Measurements from ENCODE around the gene INAVA. TPM values are rescaled to one million over a fixed set of nuclear protein-coding genes. Genes with fewer than 3 reads are reported as not detected.

Gene INAVA
- total RNA-seq, 1 experiment from 2014 or later: 36.8 TPM

- no CpG with 5 or more reads among the region's 15 CpGs for WGBS (ENCODE audit: extremely low coverage, insufficient read length, low lambda C conversion rate)
- H3K56ac ChIP-seq (ENCODE audit: insufficient read length, low read depth, low read length): no peak overlapping the region
- no peaks in the 10 kb centered on the region for H4K20me1 ChIP-seq (ENCODE audit: control insufficient read depth, insufficient read depth, insufficient read length)
- H3K18ac ChIP-seq (ENCODE audit: insufficient read length, low read depth, low read length): no peak overlapping the region
- Mint-ChIP-seq H3K27me3 (ENCODE audit: low read depth) (no peaks in the 10 kb centered on the region; the same call in none of the 2 replicates), H3K4me3 (peak overlapping the region; percentile 86 to 95; a peak in 4 of 5 replicates), H3K36me3 (ENCODE audit: insufficient read depth in 1 of 3, low read depth in 3 of 3) (no peaks in the 10 kb centered on the region), H3K27ac (no peak overlapping the region), H3K4me1 (peaks cover 54 to 62% of the 10 kb centered on the region in 2 experiments), H3K9me3 (no peaks in the 10 kb centered on the region)
- H2BK5ac ChIP-seq (ENCODE audit: insufficient read length, low read length): no peak overlapping the region
- no peak overlapping the region for H2BK120ac ChIP-seq (ENCODE audit: low read depth, low read length, poor library complexity, severe bottlenecking)
- no peak for DNase-seq
- H2AFZ ChIP-seq (ENCODE audit: low read length): no peak overlapping the region
- TF ChIP-seq, protein P1, sequence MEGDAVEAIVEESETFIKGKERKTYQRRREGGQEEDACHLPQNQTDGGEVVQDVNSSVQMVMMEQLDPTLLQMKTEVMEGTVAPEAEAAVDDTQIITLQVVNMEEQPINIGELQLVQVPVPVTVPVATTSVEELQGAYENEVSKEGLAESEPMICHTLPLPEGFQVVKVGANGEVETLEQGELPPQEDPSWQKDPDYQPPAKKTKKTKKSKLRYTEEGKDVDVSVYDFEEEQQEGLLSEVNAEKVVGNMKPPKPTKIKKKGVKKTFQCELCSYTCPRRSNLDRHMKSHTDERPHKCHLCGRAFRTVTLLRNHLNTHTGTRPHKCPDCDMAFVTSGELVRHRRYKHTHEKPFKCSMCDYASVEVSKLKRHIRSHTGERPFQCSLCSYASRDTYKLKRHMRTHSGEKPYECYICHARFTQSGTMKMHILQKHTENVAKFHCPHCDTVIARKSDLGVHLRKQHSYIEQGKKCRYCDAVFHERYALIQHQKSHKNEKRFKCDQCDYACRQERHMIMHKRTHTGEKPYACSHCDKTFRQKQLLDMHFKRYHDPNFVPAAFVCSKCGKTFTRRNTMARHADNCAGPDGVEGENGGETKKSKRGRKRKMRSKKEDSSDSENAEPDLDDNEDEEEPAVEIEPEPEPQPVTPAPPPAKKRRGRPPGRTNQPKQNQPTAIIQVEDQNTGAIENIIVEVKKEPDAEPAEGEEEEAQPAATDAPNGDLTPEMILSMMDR (conservative IDR thresholded peaks at IDR 0.05): no peak
- no peak overlapping the region for H2BK20ac ChIP-seq (ENCODE audit: low read depth, low read length, poor library complexity, severe bottlenecking)
- no peak overlapping the region for H3K9ac ChIP-seq (ENCODE audit: extremely low read depth, insufficient read length, low read length)
- H2AK5ac ChIP-seq (ENCODE audit: insufficient read length, low read length): no peak overlapping the region
- H2BK15ac ChIP-seq (ENCODE audit: low read depth, low read length): no peak overlapping the region
- no peaks in the 10 kb centered on the region for H3K27me3 ChIP-seq (ENCODE audit: insufficient read depth, low read length)
- H3K23me2 ChIP-seq (ENCODE audit: insufficient read length, low read depth, low read length, poor library complexity, severe bottlenecking): peaks cover 25% of the 10 kb centered on the region
- H2BK12ac ChIP-seq (ENCODE audit: insufficient read length, low read depth, low read length): no peak overlapping the region
- no peak overlapping the region for H4K8ac ChIP-seq (replicated peaks; ENCODE audit: insufficient read length, low read depth, low read length)
- H3T11ph ChIP-seq (ENCODE audit: low read length): no peak overlapping the region
- no peak overlapping the region for H3K14ac ChIP-seq (ENCODE audit: insufficient read depth, low read length)
- H4K91ac ChIP-seq (ENCODE audit: insufficient read length, low read depth, low read length): no peak overlapping the region
- no peak overlapping the region for H3K4ac ChIP-seq (ENCODE audit: low read depth, low read length)
- H3K4me1 ChIP-seq (ENCODE audit: insufficient read depth, low read length): peaks cover 21% of the 10 kb centered on the region
- H3K9me3 ChIP-seq (ENCODE audit: control insufficient read depth, low read depth, low read length): no peaks in the 10 kb centered on the region
- H3K4me2 ChIP-seq (ENCODE audit: insufficient read depth, insufficient read length, low read length): no peak overlapping the region
- no peak overlapping the region for H3K23ac ChIP-seq (ENCODE audit: insufficient read length, low read depth, low read length)
- no peak overlapping the region for H4K5ac ChIP-seq (ENCODE audit: insufficient read length, low read depth, low read length)
- H3K79me2 ChIP-seq (ENCODE audit: insufficient read depth, low read length): peaks cover 12% of the 10 kb centered on the region; the same call in 1 of the 2 replicates
- H3K79me1 ChIP-seq (ENCODE audit: insufficient read depth, low read depth, low read length, poor library complexity, severe bottlenecking): no peaks in the 10 kb centered on the region
- no peak overlapping the region for H3K27ac ChIP-seq (ENCODE audit: insufficient read length, low read depth, low read length)
Measured at GRCh38 chr1:200890027-200890426, 4.7 kb upstream of the INAVA start.

Data from H9 (cell line).